ENCODE data around the gene TAB2.
"Not testable (repeated sequence)": the region's sequence is repeated elsewhere in the genome, so short reads cannot be mapped to it uniquely, and the experiment has no call there.

Gene TAB2

GRCh38 chr6:149440735-149441671 is 123.5 kb downstream of the TAB2 start:
- ChIA-PET POLR2A (no interaction called here), CTCF (interaction anchor here (1.0 to 2.2 kb wide), 4 partner anchors 8 to 360 kb away, joined by 3 to 13 read pairs (median 4); no protein-coding TSS in a partner anchor)
- TF ChIP-seq CTBP1 (IDR thresholded peaks at IDR 0.05; ENCODE audit: borderline replicate concordance) (no peak), PKNOX1 (IDR thresholded peaks at IDR 0.05) (peak; percentile 36)
- DNase-seq (ENCODE audit: extremely low spot score): no peak

- TF ChIP-seq TARDBP (IDR thresholded peaks at IDR 0.05) (no peak), HDGF (IDR thresholded peaks at IDR 0.05; ENCODE audit: borderline replicate concordance) (no peak), FOXA1 (IDR thresholded peaks at IDR 0.05) (no peak)
- ChIA-PET POLR2A (no interaction called here), CTCF (interaction anchor here (1.8 to 2.2 kb wide), 2 partner anchors 10 to 76 kb away, joined by 4 to 13 read pairs; no protein-coding TSS in a partner anchor)
- DNase-seq (ENCODE audit: extremely low spot score): no peak
These were observed 124.2 kb downstream of the TAB2 start for GRCh38 chr6:149441740-149442139.

GRCh38 chr6:149443411-149444181 is 126.1 kb downstream of the TAB2 start:
- DNase-seq (ENCODE audit: extremely low spot score): no peak

GRCh38 chr6:149444360-149445094 is 127.0 kb downstream of the TAB2 start:
- TF ChIP-seq PKNOX1 (IDR thresholded peaks at IDR 0.05): peak; percentile 78
- CTCF ChIA-PET; DNase-seq (ENCODE audit: extremely low spot score); POLR2A ChIA-PET: not testable (repeated sequence)

More at GRCh38 chr6:149443411-149444181, 126.1 kb downstream of the TAB2 start:
- POLR2A ChIA-PET: no interaction called here
- CTCF ChIA-PET: no interaction called here
- no peak for TF ChIP-seq PKNOX1 (IDR thresholded peaks at IDR 0.05)
- TF ChIP-seq FOXM1 (IDR thresholded peaks at IDR 0.05; ENCODE audit: borderline replicate concordance): no peak

- TF ChIP-seq SP1 (IDR thresholded peaks at IDR 0.05): no peak
- no peak for TF ChIP-seq SUZ12 (IDR thresholded peaks at IDR 0.05)
- TF ChIP-seq TARDBP (IDR thresholded peaks at IDR 0.05): no peak
- TF ChIP-seq HDGF (IDR thresholded peaks at IDR 0.05; ENCODE audit: borderline replicate concordance): no peak
- no peak for TF ChIP-seq FOXA1 (IDR thresholded peaks at IDR 0.05)
- no peak for TF ChIP-seq PKNOX1 (IDR thresholded peaks at IDR 0.05)
- TF ChIP-seq ELF4 (IDR thresholded peaks at IDR 0.05): no peak
- no peak for TF ChIP-seq BHLHE40 (IDR thresholded peaks at IDR 0.05; ENCODE audit: borderline replicate concordance)
- no peak for TF ChIP-seq ZNF384 (IDR thresholded peaks at IDR 0.05)
- no peak for TF ChIP-seq FOXK2 (IDR thresholded peaks at IDR 0.05)
- no peak for TF ChIP-seq L3MBTL2 (conservative IDR thresholded peaks at IDR 0.05)
- TF ChIP-seq LEF1 (IDR thresholded peaks at IDR 0.05; ENCODE audit: borderline replicate concordance): no peak
- no peak for TF ChIP-seq FOXM1 (IDR thresholded peaks at IDR 0.05; ENCODE audit: borderline replicate concordance)
- TF ChIP-seq CTBP1 (IDR thresholded peaks at IDR 0.05; ENCODE audit: borderline replicate concordance): no peak
- TF ChIP-seq ARNT (IDR thresholded peaks at IDR 0.05): no peak
- TF ChIP-seq NFRKB (IDR thresholded peaks at IDR 0.05): no peak
- ChIA-PET CTCF (no interaction called here), POLR2A (no interaction called here)
These were observed 127.6 kb downstream of the TAB2 start for GRCh38 chr6:149445095-149445466.

GRCh38 chr6:149445573-149445972 is 128.1 kb downstream of the TAB2 start:
- no peak for DNase-seq (ENCODE audit: extremely low spot score)
- TF ChIP-seq LEF1 (IDR thresholded peaks at IDR 0.05; ENCODE audit: borderline replicate concordance) (no peak), ARNT (IDR thresholded peaks at IDR 0.05) (no peak), PKNOX1 (IDR thresholded peaks at IDR 0.05) (no peak), ELF4 (IDR thresholded peaks at IDR 0.05) (no peak), FOXA1 (IDR thresholded peaks at IDR 0.05) (no peak), SP1 (IDR thresholded peaks at IDR 0.05) (no peak), NFRKB (IDR thresholded peaks at IDR 0.05) (no peak), L3MBTL2 (conservative IDR thresholded peaks at IDR 0.05) (no peak)
- CTCF ChIA-PET: no interaction called here
- POLR2A ChIA-PET: no interaction called here

More at GRCh38 chr6:149445095-149445466, 127.6 kb downstream of the TAB2 start:
- no peak for DNase-seq (ENCODE audit: extremely low spot score)
